Activated CD4-positive, alpha-beta T cell treated with anti-CD3 and anti-CD28 coated beads for 24 hours (primary cell): ENCODE data around the gene SH2D2A.

Experiments
- DNase-seq, 2 donors: peaks; one replicate each; pipeline ENCODE4 v3.0.0-alpha.2; 2020; ENCODE audit warnings: low read depth in 2 of 2

SH2D2A gene

DNA sequence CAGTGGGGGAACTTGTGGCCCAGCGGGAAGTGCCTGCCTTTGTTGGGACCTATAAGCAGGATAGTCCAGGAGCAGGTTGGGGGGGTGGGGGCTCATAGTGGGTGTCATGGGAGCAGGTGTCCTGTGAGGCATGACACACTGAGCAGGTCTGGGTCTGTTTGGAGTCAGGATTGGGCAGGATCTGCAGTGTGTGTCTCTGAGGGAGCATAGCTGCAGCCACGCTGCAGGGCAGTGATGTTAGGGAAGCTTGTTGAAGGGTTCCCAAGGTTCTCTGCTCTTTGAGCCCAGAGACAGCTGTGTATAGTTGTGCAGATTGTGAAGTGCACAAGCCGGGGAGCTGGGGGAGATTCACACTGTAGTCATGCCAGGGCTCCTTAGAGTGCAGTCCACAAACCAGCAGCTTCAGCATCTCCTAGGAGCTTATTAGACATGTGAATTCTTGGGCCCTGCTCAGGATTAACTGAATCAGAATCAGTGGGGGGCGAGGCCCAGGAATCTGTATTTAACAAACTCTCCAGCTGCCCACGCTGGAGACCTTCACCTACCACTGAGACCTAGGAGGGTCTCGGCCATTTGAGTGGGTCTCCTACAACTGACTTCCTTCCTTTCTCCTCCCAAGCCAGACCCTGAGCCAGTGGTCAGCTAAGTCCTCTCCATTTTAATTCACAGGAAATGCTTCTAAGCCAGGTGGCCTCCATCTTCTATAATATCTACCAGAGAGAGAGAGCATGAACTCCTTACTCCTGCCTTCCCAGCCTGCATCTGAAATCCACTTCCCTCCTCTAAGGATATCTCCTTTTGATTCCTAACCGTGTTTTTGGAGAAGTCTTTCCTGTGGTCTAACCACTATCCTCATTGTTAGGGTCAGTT is 31.2 kb upstream of the SH2D2A start:
- no peak for DNase-seq

DNA sequence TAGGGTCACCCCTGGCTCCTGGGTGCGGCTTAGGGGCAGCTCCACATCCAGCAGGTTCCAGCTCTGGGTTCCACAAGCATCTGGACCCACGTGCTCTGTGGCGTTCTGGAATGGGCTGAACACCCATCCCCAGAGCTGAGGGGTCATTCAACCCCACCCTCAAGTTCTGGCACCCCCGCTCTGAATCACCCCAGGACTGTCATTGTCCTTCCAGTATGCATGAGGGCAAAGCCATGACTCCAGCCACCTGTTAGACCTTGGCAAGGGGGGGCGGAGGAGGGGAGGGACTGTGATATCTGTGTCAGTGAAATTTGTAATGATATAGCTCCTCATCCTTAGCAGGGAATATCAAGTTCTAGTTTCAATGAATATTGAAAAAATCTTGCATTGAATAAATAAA is 30.0 kb upstream of the SH2D2A start:
- no peak for DNase-seq

DNA sequence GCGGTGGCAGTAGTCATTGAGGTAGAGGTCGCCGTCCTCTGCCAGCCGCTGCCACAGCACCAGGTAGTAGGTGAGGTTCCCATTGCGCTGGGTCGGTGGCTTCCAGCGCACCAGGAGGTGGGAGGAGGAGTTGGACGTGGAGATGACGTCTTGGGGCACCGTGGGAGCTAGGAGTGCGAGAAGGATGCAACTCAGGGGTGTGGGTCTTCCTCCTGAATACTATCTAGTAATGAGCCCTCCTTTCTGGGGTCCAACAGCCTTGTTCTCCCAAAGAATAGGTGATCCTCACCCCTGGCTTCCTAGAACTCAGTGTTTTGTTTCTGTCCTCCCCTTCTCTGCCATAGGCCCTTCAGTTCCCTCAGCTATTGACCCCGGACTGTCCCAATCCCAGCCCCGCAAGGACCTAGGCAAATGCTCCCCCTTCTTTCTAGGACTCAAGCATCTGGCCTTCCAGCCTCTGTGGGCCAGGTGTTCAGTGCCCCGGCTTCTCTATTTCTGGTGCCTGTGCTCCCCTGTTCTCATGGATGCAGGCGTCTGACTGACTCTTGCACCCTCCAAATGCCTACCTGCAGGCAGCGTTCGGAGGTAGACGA is 29.4 kb upstream of the SH2D2A start:
- no peak for DNase-seq

DNA sequence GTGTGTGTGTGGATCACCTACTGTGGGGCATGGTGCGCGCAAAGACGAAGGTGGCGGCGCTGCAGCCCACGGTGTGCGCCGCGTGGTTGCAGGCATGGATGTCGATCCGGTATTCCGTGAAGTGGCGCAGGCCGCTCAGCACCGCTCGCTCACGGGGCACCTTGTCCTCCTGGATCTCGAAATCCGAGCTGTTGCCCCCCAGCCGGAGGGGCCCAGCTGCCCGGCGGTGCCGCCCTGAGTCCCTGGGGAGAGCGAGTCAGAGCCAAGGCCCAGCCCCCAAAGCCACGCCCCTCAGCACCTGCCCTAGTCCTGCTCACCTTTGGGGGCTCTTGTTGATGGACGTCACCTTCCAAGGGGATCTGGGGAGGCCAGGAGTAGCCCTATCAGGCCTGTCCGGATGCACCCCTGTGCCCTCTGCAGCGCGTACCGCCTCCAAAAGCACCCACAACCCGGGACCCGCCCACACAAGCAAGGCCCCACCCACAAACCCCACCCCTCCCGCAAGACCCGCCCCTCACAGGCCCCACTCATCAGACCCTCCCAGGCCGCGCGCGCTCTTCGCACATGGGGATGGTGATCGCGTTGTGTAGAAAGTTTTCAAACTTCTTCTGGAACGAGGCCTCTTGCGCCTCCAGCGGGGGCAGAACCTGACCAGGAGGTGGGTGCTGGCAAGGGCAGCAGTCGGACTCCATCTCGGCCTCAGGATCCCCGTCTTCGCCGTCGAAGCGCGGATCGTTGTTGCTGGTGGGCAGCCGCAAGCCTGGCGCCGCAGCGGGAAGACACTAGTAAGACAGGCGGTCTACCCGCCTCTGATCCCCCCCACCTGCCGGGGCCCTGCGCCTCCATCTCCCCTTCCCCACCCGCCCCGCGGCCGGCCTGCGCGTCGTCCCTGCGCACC is 28.7 kb upstream of the SH2D2A start:
- DNase-seq, result no peak

DNA sequence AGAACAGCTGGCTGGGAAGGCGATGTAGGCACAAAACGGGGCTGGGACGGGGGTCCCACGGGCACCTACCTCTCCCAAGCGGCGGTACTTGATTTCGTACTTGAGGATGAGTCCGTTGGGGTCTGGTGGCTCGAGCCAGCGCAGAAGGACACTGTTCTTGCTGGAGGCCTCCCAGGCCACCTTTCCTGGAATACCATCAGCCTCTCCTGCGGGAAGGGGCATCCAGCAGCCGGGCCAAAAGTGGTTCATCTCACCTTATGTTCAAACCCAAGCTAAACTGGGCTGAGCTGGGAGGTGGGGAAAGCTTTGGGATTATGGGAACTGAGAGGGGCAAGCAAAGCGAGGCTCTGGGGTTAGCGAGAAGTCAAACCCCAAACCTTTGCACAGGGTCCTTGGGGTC is 28.0 kb upstream of the SH2D2A start:
- no peak for DNase-seq

DNA sequence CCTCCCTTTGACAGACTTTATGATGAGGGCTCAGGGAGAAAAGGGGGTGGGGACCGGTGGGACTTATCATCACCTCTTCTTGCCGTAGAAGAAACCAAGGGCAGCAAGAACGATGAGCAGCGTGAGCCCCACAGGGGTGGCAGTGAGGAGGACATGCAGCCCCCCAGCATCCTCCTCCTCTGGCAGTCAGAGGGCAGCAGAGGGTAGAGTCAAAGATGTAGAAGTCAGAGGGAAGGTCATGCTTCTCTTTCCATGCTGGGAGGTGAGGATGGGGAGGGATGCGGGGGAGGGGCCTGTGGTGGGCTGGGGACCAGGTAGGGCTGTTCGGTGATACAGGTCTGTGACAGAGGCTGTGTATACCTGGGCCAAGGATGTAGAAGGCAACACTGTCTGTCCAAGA is 27.5 kb upstream of the SH2D2A start:
- no peak for DNase-seq

DNA sequence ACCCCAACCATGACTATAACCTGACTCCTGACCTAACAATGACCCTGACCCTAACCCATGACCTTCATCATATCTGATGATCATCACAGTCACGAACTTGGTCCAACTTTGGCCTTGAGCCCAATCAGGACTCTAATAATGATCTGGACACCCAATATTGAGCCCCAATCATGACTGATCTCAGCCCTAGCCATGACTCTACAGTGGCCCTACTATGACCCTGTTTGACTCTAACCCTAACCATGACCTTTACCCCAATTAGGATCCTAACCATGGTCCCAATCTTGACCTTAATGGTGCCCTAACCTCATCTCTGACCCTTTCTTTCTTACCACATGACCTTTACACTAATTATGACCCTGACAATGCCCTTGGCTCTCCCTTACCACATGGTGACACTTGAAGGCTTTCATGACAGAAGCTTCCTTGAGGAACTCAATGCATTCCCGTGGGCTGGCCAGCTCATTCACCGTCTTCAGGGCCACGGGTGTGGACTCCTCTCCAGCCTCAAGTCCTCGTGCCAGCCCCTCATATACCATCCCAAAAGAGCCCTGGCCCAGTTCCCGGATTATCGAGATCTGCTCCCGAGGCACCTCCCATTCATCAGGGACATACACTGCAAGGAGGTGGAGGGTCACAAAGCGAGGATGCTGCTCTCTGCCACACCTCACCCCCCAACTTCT is 26.1 kb upstream of the SH2D2A start:
- DNase-seq, result no peak

DNA sequence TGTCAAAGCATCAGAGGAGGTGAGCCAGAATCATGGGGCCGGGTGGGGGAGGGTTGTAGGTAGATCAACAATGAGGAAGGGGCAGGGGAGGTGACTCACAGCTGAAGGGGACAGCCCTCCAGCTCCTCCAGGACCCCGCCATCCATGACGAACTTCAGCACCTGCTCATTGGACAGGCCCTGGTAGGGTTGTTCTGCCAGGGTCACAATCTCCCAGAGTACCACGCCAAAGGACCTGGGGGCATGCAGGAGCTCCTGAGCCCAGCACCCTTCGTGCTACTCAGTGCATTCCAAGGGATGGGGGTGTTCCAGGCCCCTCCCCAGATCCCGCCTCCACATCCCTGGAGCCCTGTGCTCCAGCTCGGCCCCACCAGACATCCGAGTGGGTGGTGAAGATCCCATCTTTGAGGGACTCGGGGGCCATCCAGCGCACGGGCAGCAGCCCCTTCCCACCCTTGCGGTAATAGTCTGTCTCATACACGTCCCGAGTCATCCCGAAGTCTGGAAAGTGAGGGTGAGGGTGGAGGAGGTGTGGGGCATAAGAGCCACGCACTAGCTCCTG is 24.7 kb upstream of the SH2D2A start:
- DNase-seq, result no peak

DNA sequence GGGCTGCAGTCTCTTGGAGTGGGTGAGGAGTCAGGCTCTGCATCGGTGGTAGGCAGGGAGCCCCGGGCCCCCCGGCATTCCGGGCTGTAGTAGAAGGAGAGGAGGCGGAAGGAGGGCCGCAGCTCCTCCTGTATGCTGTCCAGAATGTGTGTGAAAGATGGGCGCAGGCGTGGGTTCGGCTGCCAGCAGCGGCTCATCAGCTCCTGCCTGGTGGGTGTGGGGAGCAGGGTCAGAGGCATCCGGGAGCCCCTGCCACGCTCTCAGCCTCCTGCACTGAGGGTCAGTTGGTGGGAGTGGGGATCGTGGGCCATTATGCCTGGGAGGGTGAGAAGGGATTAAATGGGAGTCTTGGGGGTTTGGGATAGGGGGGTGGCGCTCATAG is 24.2 kb upstream of the SH2D2A start:
- no peak for DNase-seq

DNA sequence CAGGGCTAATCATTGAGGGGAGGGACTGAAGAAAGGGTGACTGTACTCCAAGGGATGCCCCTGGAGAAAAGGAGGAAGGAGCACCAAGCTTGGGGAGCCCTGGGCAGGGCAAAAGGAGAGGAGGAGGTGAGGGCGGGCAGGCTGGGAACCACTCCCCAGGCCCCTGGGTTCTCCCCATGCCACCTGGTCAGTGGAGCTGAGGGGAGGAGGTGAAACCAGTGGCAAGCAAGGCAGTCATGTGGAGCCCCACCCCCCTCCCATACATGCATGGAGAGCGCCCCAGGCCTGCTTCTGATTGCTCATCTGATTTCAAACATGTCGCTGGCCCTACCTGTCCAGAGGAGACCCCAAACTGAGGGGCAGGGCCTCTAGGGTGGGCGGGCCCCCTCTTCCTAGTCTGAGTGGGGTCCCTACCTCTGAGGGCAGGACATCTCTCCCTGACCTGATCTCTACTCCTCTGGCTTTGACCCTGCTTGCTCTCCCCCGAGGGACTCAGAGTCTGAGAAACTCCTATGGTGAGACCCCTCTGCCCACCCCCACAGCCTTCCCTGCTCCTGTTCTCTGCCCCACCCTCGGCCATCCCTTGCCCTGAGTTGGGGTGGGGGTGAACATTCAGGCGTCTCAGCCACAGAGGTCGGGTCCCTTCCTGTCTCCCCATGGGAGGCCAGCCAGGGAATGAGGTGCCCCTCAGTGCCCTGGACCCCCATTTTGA is 23.7 kb upstream of the SH2D2A start:
- no peak for DNase-seq

DNA sequence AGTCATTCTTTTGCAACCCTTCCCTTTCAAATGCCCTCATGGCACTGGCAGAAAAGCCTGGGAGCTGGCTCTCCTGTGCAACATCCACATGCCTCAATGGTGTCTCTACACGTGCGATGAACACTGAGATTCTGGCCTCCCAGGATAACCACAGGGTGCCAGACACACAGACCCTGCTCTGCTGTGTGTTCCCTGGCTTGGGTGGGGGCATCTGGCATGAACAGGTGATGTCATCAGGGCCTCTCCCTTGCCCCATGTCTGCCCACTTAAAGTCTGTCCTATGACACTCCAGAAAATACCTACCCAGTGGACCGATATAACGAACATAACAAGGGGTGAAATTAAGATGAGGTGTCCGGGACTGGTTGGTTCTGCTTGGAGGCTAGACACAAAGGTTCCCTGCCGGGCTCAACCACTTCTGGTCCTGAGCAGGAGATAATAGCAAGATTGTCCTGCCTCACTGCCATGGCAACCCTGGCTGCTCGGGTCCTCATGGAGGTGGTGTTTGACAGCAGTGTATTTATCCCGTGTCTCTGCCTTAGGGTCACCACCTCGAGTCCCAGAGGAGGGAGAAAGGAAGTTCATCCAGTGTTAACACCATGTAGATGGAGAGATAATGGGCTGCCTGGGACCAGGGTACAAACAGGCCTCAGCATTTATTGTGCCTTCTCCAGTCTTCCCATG is 22.9 kb upstream of the SH2D2A start:
- DNase-seq, result no peak

DNA sequence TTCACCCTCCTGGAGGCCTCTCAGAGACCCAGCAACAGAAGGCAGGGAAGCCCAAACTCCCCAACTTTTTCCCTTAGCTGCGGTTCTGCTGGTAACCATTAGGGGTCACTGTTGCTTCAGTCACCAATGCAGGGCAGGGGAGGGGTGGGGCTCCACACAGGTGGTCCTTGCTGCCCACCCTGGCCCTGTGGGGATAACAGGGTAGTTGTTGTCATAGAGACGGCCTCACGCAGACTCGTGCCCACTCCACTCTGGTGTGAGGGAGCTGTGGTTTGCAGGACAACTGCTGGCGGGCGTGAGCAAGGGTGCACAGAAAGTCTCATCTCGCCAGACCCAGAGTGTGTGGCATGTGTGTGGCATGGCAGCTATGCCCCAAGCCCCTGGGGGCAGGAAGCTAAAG is 22.3 kb upstream of the SH2D2A start:
- no peak for DNase-seq

DNA sequence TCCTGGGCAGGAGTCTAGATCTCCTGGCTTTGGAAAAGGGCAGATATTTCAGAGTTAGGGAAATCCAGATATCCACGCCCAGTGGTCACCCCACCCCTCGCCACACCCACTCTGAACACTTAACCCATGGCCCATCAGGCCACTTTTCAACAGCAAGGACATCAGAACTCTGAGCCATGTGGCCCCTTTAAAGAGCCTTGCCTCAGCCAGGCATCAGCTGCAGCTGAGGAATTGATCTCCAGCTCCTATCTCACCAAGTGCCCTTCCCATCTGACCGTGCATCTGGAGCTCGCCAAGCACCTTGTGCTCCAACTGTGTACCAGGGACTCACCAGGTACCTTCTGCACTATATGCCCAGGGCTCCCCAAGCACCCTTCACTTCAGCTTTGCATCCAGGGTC is 20.2 kb upstream of the SH2D2A start:
- no peak for DNase-seq

DNA sequence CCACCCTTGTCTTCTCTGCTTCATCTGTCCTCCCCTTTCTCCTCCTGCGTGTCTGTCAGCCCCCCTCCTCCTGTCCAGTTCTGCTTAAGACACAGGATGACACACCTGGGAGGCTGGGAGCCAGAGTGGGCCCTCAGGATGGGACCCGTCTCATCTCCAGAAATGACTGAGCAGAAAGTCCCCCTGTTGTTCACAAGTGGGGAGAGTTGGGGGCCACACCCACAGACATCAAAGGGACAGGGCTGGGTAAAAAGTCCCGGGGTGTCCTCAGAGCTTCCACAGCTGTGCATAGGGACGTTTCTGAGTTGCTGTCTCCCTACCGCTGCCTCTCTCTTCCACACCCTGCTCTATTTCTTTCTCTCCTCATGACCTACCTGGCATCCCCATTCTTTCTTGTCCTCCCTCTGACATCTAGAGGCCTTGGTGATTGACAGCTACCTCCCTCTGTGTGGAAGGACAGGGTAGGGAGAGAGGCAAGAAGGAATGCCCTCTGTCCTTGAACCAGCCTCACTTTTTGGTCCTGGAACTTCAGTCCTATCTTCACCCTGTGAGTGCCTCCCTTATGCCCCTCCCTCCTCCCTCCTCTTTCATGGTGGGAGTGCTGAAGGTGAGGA is 19.5 kb upstream of the SH2D2A start:
- peak in 1 of 2 donors; percentile 43 for DNase-seq

DNA sequence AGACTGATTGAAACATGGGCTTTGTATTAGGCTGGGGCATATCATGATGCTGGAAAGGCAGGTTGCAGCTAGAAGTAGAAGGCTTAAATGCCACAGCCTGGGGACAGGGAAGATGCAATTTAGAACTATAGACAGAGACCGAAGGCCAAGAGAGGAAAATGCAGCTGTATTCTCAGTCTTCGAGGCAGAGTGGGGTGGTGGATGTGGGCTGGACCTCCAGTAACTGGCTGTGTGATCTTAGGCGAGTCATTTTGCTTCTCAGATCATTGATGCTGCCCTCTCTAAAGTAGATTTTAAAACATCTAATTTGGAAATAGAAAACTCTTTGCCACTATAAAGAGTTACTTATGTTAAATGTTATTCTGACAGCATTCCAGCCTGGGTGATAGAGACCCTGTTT is 17.7 kb upstream of the SH2D2A start:
- DNase-seq, result no peak

DNA sequence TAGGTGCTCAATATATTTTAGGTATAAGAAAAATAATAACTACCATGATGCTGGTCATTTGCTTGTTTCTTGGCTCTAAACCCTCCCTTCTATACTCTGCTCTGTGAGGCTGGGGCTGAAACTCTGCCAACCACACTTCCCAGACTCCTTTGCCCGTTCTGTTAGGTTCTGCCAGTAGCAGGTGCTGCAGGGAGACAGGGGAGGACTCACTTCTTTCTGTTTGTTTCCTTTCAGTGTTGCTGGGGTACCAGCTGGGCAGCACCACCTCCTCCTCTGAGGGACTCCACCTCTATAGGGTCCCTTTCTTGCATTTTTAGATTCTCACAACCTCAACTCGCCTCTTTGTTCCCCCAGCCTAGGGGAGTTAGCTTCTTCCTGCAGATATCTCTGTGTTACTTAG is 17.0 kb upstream of the SH2D2A start:
- DNase-seq, result no peak

DNA sequence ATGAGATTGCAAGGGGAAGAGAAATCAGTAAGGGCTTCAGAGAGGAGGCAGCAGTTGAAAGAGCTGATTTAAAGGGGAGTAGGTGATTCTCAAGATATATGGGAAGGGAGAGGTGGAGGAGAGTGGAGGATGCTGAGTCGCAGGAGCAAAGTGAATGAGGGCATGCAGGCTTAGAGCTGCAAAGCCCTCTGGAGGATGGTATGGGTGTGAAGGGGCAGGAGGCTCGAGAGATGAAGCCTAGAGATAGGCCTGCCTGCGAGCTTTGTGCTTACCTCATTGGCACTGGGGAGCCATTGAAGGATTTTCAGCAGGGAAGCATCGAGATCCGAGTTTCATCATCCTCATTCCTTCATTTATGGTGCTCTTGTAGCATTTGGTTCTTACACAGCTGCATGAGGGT is 15.8 kb upstream of the SH2D2A start:
- no peak for DNase-seq

DNA sequence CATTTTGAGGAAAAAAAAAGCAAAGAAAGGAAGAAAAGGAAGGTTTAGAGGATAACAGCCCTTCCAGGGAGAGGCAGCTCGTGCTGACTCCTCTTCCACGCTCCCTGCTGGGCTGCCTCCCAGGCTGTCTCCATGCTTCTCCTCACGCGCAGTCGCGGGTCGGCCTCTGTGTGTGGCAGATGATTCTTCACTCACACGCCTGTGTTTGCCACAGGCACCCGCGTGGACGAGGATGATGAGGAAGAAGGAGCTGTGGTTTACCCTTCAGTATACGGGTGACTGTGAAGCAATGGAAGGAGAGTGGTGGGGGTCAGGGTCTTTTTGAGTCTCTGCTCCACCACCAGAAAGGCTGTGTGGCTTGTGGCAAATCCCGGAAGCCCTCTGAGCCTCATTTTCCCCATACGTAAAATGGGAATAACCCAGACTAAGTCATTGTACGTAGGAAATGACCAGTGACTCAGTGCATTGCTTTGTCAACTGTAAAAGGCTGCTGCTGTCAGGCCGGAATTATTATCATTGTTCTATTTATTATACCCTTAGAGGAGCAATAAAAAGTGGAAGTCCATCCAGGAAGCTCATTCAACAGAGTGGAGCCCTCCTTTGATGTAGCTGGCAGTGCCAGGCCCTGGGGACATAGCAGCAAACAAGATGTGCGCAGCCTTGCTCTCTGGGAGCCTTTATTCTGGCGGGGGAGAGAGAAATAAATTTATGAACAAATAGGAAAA is 11.9 kb upstream of the SH2D2A start:
- no peak for DNase-seq

DNA sequence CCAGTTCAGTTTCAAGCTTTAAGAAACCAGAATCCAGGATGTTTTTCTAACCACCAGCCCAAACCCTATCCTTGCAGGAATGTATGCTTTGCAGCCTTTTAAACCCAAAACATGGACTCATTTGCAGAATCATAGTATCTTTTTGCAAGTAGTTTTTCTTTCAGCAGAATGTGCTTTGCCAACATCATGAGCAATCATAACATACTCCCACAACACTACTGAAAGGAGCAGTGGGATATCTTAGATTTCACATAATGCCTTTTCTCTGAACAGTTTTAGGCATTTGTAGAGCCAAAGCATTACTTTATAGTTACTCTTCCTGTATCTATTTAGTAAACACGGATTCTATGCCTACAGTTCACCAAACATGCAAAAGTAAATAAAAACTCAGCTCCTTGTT is 10.0 kb upstream of the SH2D2A start:
- no peak for DNase-seq
